Ovary (tissue), 10 donors: ENCODE data around the gene GPLD1. TPM values are rescaled to one million over a fixed set of nuclear protein-coding genes. Genes with fewer than 3 reads are reported as not detected.

Experiments used
- DNase-seq, 5 donors: peaks; one replicate each; pipeline ENCODE4 v3.0.0-alpha.2; 2019 to 2020
- H3K27ac ChIP-seq, 2 donors: fragments of 200-600 bp; one replicate each; pipeline versions ENCODE4 v1.5.1 to v1.8.0; 2019 to 2022
- H3K27me3 ChIP-seq: fragments of 200-600 bp; one replicate; pipeline ENCODE4 v1.8.0; 2022
- H3K36me3 ChIP-seq: fragments of 200-600 bp; sonication (generic); one replicate; pipeline ENCODE4 v1.5.1; 2019
- H3K4me1 ChIP-seq: one replicate; pipeline ENCODE4 v1.8.1; 2013; ENCODE audit warnings: mild to moderate bottlenecking, moderate library complexity; ENCODE audit not compliant: insufficient read depth
- H3K4me3 ChIP-seq: fragments of 200-600 bp; sonication (generic); one replicate; pipeline ENCODE4 v1.5.1; 2017
- H3K9me3 ChIP-seq, 2 donors: fragments of 200-600 bp in 1 of 2; sonication (generic) in 1 of 2; one replicate each; pipeline versions ENCODE4 v1.5.1 to v1.8.1; 2013 to 2019; ENCODE audit warnings: mild to moderate bottlenecking in 1 of 2, moderate library complexity in 1 of 2
- EP300 ChIP-seq: sonication (generic); formaldehyde crosslinking; IDR thresholded peaks from one replicate; pipeline ENCODE4 v1.6.1; 2017; ENCODE audit warnings: antibody characterized with exemption
- POLR2A ChIP-seq: fragments of 450-650 bp; IDR thresholded peaks from one replicate; pipeline ENCODE4 v1.6.1; 2017; ENCODE audit warnings: antibody characterized with exemption, mild to moderate bottlenecking, moderate library complexity
- WGBS, 3 donors: extraction: QIAGEN DNeasy Blood & Tissue Kit in 1 of 3; methylation state at CpG; one replicate each; pipeline versions ENCODE4 v1.1.5 to v1.1.7; 2013 to 2017; 5-methylcytosine and 5-hydroxymethylcytosine counted together
- intact Hi-C, 4 donors: fragments of 100-400 bp; cut with DNase I; formaldehyde crosslinking; loops; one replicate each; pipeline versions ENCODE4 v1.11.0 to v1.15.1; 2022 to 2023
- long read RNA-seq, 3 donors: library from polyadenylated mRNA in 2 of 3; unstranded in 2 of 3; transcript quantifications; one replicate each; pipeline ENCODE4 v2.0.0 and lab custom pipeline, GENCODE V29; 2021 to 2026
- polyA plus RNA-seq, 2 donors: library from polyadenylated mRNA; stranded (reverse); fragments of 200-250 nt in 1 of 2; fragments of 350-450 nt in 1 of 2; fragmentation: Illumina TruSeq in 1 of 2; extraction: RNeasy Lipid Tissue Mini Kit (QIAGEN cat#74804) in 1 of 2; gene quantifications; one replicate each; pipeline ENCODE4 v1.2.3, GENCODE V29; 2013 to 2014
- total RNA-seq, 7 donors: library from RNA; depleted of rRNA in 2 of 7; stranded (reverse); fragments of >200 nt in 2 of 7; fragmentation: NEBNext Ultra II Directional in 3 of 7; extraction: Animal tissue kit (Norgen Biotek cat#: 25700) in 3 of 7; gene quantifications; one replicate each; pipeline versions ENCODE4 v1.1.0 to v1.2.4, GENCODE V29; 2016 to 2023
- TF ChIP-seq, protein P1 (sequence below), 3 donors: fragments of 450-650 bp in 2 of 3; fragments of 200-600 bp in 1 of 3; IDR thresholded peaks; one replicate each; pipeline versions ENCODE4 v1.5.1 to v1.8.0; 2016 to 2022; ENCODE audit warnings: antibody characterized with exemption in 3 of 3, mild to moderate bottlenecking in 1 of 3
- donor health status: DM: no; HTN: no; CAD: no; lungs with moderate emphysema.
- donor health status: DM: no; HTN: no; CAD: no.
- donor health status: Bipolar disorder and iron deficiency.
- donor health status: DM: yes; HTN: yes; CAD: no.
- donor health status: DM: no; HTN: no; CAD: no.
- donor health status: DM: yes; HTN: yes; CAD: no.

Gene GPLD1
- total RNA-seq (1 to 10 TPM; 2.0 to 3.3 (median 3.0) TPM), polyA plus RNA-seq (1 to 10 TPM; 1.2 to 2.3 TPM)
- long read RNA-seq, donor 1, partial matches to known transcripts = 1 of 1 reads
- long read RNA-seq, donor 1, other reads (novel, unspliced or antisense) = 0 of 1 reads
- long read RNA-seq, donor 2 = 0 reads
- long read RNA-seq, donor 3, partial matches to known transcripts = 1 of 3 reads
- long read RNA-seq, donor 3, other reads (novel, unspliced or antisense) = 2 of 3 reads

- Histone ChIP-seq H3K27me3 (no peaks in the 10 kb centered on the region), H3K36me3 (no peaks in the 10 kb centered on the region), H3K9me3 (no peaks in the 10 kb centered on the region), H3K27ac (no peak within 1 kb of the TSS), H3K4me3 (no peak within 1 kb of the TSS), H3K4me1 (peaks cover 3% of the 10 kb centered on the region)
- intact Hi-C loops = no loop called here
- 87 to 90% (median 88%) methylated on average over 6 of the region's 6 CpGs for WGBS, 3 donors
- no peak for DNase-seq
- TF ChIP-seq, protein P1, sequence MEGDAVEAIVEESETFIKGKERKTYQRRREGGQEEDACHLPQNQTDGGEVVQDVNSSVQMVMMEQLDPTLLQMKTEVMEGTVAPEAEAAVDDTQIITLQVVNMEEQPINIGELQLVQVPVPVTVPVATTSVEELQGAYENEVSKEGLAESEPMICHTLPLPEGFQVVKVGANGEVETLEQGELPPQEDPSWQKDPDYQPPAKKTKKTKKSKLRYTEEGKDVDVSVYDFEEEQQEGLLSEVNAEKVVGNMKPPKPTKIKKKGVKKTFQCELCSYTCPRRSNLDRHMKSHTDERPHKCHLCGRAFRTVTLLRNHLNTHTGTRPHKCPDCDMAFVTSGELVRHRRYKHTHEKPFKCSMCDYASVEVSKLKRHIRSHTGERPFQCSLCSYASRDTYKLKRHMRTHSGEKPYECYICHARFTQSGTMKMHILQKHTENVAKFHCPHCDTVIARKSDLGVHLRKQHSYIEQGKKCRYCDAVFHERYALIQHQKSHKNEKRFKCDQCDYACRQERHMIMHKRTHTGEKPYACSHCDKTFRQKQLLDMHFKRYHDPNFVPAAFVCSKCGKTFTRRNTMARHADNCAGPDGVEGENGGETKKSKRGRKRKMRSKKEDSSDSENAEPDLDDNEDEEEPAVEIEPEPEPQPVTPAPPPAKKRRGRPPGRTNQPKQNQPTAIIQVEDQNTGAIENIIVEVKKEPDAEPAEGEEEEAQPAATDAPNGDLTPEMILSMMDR (IDR thresholded peaks at IDR 0.05) = no peak
- no peak for TF ChIP-seq EP300
- TF ChIP-seq POLR2A = no peak
These were observed at the start of gene GPLD1 for GRCh38 chr6:24489470-24489869. GPLD1 (minus strand) TSS chr6:24489578; CDS start chr6:24489511, 67 bp downstream.

GRCh38 chr6:24537771-24538385 is 48.5 kb upstream of the GPLD1 start:
- H3K4me1 ChIP-seq = no peaks in the 10 kb centered on the region
- no peaks in the 10 kb centered on the region for H3K36me3 ChIP-seq
- H3K27ac ChIP-seq = no peak overlapping the region
- H3K27me3 ChIP-seq = no peaks in the 10 kb centered on the region
- no peaks in the 10 kb centered on the region for H3K9me3 ChIP-seq
- no peak overlapping the region for H3K4me3 ChIP-seq
- TF ChIP-seq EP300 = no peak
- TF ChIP-seq, protein P1 (IDR thresholded peaks at IDR 0.05) = no peak
- TF ChIP-seq POLR2A = no peak
- intact Hi-C loops = no loop called here
- WGBS, 3 donors = 93 to 97% (median 96%) methylated on average over 8 of the region's 8 CpGs
- no peak for DNase-seq

- no peak for TF ChIP-seq EP300
- TF ChIP-seq POLR2A = no peak
- TF ChIP-seq, protein P1 (IDR thresholded peaks at IDR 0.05) = no peak
- WGBS, 3 donors = 73 to 78% (median 76%) methylated on average over 8 of the region's 8 CpGs
- DNase-seq = no peak
These were observed 47.8 kb upstream of the GPLD1 start for GRCh38 chr6:24537082-24537699.

GRCh38 chr6:24536466-24536865 is 47.1 kb upstream of the GPLD1 start:
- Histone ChIP-seq H3K4me1 (no peaks in the 10 kb centered on the region), H3K27ac (no peak overlapping the region), H3K9me3 (no peaks in the 10 kb centered on the region), H3K36me3 (no peaks in the 10 kb centered on the region), H3K27me3 (no peaks in the 10 kb centered on the region), H3K4me3 (no peak overlapping the region)
- TF ChIP-seq EP300 (no peak), POLR2A (no peak)
- TF ChIP-seq, protein P1 (IDR thresholded peaks at IDR 0.05) = no peak
- no peak for DNase-seq
- WGBS, 3 donors = 11 to 44% (median 20%) methylated on average over 4 of the region's 4 CpGs
- intact Hi-C loops = no loop called here

More at GRCh38 chr6:24537082-24537699, 47.8 kb upstream of the GPLD1 start:
- Histone ChIP-seq H3K9me3 (no peaks in the 10 kb centered on the region), H3K27me3 (no peaks in the 10 kb centered on the region), H3K36me3 (no peaks in the 10 kb centered on the region), H3K4me3 (no peak overlapping the region), H3K27ac (no peak overlapping the region), H3K4me1 (no peaks in the 10 kb centered on the region)
- intact Hi-C loops = no loop called here
